ENCODE measurements around the gene ARHGEF10L.
A peak's percentile ranks its signal among the peaks of the same experiment; 100 is the strongest.
"Not testable (repeated sequence)": the region's sequence is repeated elsewhere in the genome, so short reads cannot be mapped to it uniquely, and the experiment has no call there.

The ARHGEF10L gene

GRCh38 chr1:17539477-17540254, at the start of gene ARHGEF10L:
TSS of gene ARHGEF10L (plus strand) at chr1:17539698. CDS start at chr1:17580596, 40,898 bp downstream.
- DNase-seq, result no peak

- DNase-seq, result not testable (repeated sequence)
Measured at GRCh38 chr1:17489768-17490417, 49.6 kb upstream of the ARHGEF10L start.

GRCh38 chr1:17490667-17491066, 48.8 kb upstream of the ARHGEF10L start:
- DNase-seq, result not testable (repeated sequence)

GRCh38 chr1:17494114-17494729, 45.3 kb upstream of the ARHGEF10L start:
- DNase-seq, result peak; percentile 63

GRCh38 chr1:17496419-17496818, 43.1 kb upstream of the ARHGEF10L start:
- no peak for DNase-seq

- DNase-seq, result no peak
Measured at GRCh38 chr1:17498214-17498613, 41.3 kb upstream of the ARHGEF10L start.

- peak; percentile 39 for DNase-seq
Measured at GRCh38 chr1:17502326-17502778, 37.1 kb upstream of the ARHGEF10L start.

GRCh38 chr1:17503146-17503545, 36.4 kb upstream of the ARHGEF10L start:
- no peak for DNase-seq

- DNase-seq, result not testable (repeated sequence)
Measured at GRCh38 chr1:17507200-17507599, 32.3 kb upstream of the ARHGEF10L start.

GRCh38 chr1:17507915-17508314, 31.6 kb upstream of the ARHGEF10L start:
- no peak for DNase-seq

- no peak for DNase-seq
Measured at GRCh38 chr1:17509363-17509762, 30.1 kb upstream of the ARHGEF10L start.

- no peak for DNase-seq
Measured at GRCh38 chr1:17510138-17510537, 29.4 kb upstream of the ARHGEF10L start.

- no peak for DNase-seq
Measured at GRCh38 chr1:17511188-17511587, 28.3 kb upstream of the ARHGEF10L start.

GRCh38 chr1:17513131-17513530, 26.4 kb upstream of the ARHGEF10L start:
- DNase-seq, result no peak

GRCh38 chr1:17514776-17515175, 24.7 kb upstream of the ARHGEF10L start:
- no peak for DNase-seq

- DNase-seq, result no peak
Measured at GRCh38 chr1:17515902-17516301, 23.6 kb upstream of the ARHGEF10L start.

- DNase-seq, result no peak
Measured at GRCh38 chr1:17516303-17517214, 22.9 kb upstream of the ARHGEF10L start.

GRCh38 chr1:17520041-17520440, 19.5 kb upstream of the ARHGEF10L start:
- DNase-seq, result no peak

GRCh38 chr1:17520473-17521319, 18.8 kb upstream of the ARHGEF10L start:
- DNase-seq, result no peak

GRCh38 chr1:17521946-17522612, 17.4 kb upstream of the ARHGEF10L start:
- DNase-seq, result no peak

Data from activated CD8-positive, alpha-beta memory T cell treated with anti-CD3 and anti-CD28 coated beads, Interleukin-2, amount 50 U/mL, for 4 hours (primary cell).